Measurements from ENCODE around the gene RAP1GAP.

RAP1GAP gene

DNA sequence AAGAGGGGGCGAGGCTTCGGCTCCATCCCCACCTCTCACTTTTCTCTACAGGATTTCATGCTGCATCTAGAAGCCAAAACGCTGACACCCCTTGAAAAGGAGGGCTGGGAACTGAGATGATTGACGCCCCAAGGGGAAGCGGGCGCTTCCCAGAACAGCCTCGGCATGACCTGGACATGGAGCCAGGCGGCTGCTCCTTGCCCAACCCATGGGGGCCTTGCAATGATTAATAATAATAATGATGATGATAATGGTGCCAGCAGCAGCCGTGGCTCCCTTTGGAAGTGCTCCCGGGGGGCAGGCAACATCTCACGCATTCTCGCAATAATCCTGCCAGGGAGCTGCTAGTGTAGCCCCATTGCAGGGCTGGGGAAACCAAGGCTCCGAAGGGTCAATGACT, 78.2 kb downstream of the RAP1GAP start:
- no peak for DNase-seq (ENCODE audit: low read depth)
- H3K4me3 ChIP-seq (ENCODE audit: low read depth, low read length) = no peak overlapping the region
- TF ChIP-seq, protein P1, sequence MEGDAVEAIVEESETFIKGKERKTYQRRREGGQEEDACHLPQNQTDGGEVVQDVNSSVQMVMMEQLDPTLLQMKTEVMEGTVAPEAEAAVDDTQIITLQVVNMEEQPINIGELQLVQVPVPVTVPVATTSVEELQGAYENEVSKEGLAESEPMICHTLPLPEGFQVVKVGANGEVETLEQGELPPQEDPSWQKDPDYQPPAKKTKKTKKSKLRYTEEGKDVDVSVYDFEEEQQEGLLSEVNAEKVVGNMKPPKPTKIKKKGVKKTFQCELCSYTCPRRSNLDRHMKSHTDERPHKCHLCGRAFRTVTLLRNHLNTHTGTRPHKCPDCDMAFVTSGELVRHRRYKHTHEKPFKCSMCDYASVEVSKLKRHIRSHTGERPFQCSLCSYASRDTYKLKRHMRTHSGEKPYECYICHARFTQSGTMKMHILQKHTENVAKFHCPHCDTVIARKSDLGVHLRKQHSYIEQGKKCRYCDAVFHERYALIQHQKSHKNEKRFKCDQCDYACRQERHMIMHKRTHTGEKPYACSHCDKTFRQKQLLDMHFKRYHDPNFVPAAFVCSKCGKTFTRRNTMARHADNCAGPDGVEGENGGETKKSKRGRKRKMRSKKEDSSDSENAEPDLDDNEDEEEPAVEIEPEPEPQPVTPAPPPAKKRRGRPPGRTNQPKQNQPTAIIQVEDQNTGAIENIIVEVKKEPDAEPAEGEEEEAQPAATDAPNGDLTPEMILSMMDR (IDR thresholded peaks at IDR 0.05; ENCODE audit: low read depth, low read length, missing control alignments) = no peak

DNA sequence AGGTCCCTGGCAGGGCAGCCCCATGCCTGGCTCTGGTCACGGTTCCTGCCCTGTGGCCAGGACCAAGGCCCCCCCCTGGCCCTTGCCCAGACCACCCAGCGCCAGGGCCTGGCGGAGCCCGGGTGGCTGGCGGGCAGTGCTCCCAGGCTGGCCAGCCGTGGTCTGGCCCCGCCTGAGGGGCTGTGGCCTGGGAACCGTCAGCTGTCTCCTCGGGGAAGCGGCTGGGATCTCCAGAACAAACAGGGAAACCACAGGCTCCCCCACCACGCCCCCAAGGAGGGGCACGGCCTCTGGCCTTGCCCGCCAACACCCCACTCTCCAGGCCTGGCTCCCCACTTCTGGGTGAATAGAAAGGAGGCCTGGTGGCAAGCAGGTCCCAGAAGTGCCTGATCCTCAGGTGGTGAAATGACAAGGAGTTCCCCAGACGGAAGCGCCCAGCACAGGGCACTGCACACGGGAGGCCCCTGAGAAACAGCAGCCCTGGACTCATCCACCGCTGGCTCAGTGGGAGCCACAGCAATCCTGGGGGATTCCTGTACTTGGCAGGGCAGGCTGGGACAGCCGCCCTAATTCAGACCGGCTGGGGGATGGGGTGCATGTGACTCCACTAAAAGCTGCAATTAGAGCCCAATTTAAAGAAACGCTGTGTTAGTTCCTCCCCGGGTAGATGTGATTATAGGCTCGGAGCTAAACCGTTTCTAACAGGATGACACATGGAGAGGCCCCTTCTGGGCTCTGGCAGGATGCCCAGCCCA, 78.9 kb downstream of the RAP1GAP start:
- DNase-seq (ENCODE audit: low read depth) = no peak
- no peak overlapping the region for H3K4me3 ChIP-seq (ENCODE audit: low read depth, low read length)
- TF ChIP-seq, protein P1 (IDR thresholded peaks at IDR 0.05; ENCODE audit: low read depth, low read length, missing control alignments) = no peak

DNA sequence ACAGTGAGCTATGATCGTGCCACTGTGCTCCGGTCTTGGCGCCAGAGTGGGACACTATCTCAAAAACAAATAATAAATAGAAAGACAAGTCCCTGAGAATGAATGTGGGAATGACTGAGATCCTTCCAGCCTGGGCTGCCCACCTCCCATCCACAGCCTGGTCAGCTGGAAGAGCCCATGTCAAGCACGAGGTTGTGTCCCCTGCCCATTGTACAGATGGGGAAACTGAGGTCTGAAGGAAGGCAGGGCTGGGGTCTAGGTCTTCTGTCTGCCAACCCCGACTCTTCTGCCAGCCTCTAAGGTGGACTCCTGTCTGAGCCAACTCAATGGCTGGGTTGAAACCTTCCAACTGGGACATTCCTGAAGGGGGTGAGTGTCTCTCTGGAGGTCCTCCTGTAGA, 79.5 kb downstream of the RAP1GAP start:
- no peak for DNase-seq (ENCODE audit: low read depth)
- H3K4me3 ChIP-seq (ENCODE audit: low read depth, low read length) = no peak overlapping the region
- TF ChIP-seq, protein P1 (IDR thresholded peaks at IDR 0.05; ENCODE audit: low read depth, low read length, missing control alignments) = no peak

DNA sequence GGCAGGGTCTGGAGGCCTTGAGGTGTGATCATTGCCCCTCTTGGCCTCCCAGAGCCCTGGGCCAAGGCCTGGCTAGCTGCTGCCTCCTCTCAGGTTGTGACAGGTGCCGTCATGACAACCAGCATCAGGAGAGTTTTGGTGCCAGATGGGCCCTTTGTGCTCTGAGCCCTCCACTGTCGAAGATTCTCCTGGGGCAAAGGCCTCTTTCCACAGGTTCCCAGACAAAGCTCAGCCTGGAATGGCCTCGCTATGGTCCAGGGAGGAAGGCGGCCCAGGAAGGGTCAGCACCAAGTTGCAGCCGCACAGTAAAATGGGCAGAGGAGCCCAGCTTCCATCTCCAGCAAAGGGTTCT, 81.6 kb downstream of the RAP1GAP start:
- TF ChIP-seq, protein P1 (IDR thresholded peaks at IDR 0.05; ENCODE audit: low read depth, low read length, missing control alignments) = no peak
- no peak for DNase-seq (ENCODE audit: low read depth)
- no peak overlapping the region for H3K4me3 ChIP-seq (ENCODE audit: low read depth, low read length)

DNA sequence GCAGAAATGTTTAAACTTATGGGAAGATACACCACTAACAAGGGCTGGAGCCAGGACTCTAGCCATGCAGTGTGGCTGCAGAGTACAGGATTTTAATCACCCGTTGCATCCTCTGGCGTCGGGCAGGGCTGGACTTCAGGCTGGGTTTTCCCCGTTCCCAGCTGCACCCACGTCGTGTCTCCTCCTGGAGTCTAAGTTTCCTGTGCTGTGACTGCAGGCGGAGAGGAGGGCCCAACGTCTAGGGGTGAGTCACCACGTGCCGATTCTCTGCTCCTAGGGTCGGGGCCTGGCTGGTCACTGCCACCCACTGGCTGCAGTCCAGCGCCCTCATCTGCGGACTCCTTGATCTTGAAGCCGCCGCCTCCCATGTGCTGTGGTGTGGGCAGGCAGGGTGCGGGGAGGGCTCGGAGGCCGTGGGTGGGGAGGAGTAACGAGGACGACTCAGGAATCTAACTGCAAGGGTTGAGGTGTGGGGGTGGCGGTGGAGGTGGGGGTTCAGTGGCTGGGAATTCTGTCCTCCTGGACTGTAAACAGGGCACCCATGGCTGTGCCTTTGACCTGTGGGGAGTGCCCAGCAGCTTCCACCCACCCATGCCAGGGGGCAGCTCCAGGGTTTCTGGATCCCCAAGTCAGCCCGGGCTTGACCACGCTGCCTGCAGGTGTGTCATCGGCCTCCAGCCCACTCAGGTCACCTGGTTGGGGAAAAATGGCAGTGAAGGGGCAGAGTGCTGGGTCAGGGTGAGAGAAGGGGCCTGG, 82.1 kb downstream of the RAP1GAP start:
- TF ChIP-seq, protein P1 (IDR thresholded peaks at IDR 0.05; ENCODE audit: low read depth, low read length, missing control alignments) = no peak
- no peak overlapping the region for H3K4me3 ChIP-seq (ENCODE audit: low read depth, low read length)
- DNase-seq (ENCODE audit: low read depth) = no peak

DNA sequence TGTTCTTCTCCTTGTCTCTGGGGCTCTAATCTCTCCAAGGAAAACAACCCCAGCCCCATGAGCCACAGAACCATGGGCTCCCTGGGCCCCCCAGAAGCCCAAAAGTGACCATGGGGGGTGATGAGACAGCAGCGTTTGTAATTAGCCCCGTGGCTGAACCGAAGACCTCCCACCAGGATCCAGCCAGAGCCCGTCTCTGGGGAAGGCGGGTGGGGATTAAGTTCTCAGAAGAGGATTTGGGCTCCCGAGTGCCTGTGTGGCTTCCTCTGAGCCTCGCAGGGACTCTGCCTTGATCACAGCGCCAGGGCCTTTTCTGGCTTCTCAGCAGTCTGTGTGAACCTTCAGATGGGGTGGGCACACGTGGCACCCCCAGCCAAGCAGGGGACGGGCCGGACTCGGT, 82.9 kb downstream of the RAP1GAP start:
- TF ChIP-seq, protein P1 (IDR thresholded peaks at IDR 0.05; ENCODE audit: low read depth, low read length, missing control alignments) = no peak
- DNase-seq (ENCODE audit: low read depth) = no peak
- no peak overlapping the region for H3K4me3 ChIP-seq (ENCODE audit: low read depth, low read length)
